Endothelial cell of umbilical vein (primary cell): Measurements from ENCODE around the gene SMC4. TPM values are rescaled to one million over a fixed set of nuclear protein-coding genes. Genes with fewer than 3 reads are reported as not detected.

Experiments
- BruUV-seq: library from RNA; stranded (reverse); fragments of 400-500 nt; replicated peaks from 2 replicates; lab custom pipeline; 2021; lab: Mats Ljungman, UMichigan
- CTCF ChIA-PET: fragments of 300-600, 350-600 bp; sonication (Branson Sonifier 250); formaldehyde crosslinking; loops from one replicate; lab custom pipeline; 2021; ENCODE audit warnings: antibody characterized with exemption, inconsistent platforms; lab: Charles Lee
- POLR2A ChIA-PET: fragments of 300-600, 350-600 bp; sonication (Branson Sonifier 250); formaldehyde crosslinking; loops from one replicate; lab custom pipeline; 2021; ENCODE audit warnings: antibody characterized with exemption, inconsistent platforms; lab: Charles Lee
- DNase-seq: peaks from one replicate; pipeline ENCODE4 v3.0.0-alpha.2; 2011; ENCODE audit warnings: low read depth, low spot score
- FAIRE-seq: peaks from 2 replicates; lab custom pipeline; 2011; peaks lifted over from hg19 to GRCh38; lab: Jason Lieb, UNC
- H2AFZ ChIP-seq: 2 replicates; pipeline ENCODE4 v1.6.0; 2012; ENCODE audit warnings: low read depth, low read length, control low read depth, inconsistent platforms
- H3K27ac ChIP-seq: 2 replicates; pipeline ENCODE4 v1.5.1; 2011; ENCODE audit warnings: low read depth, mild to moderate bottlenecking, control low read depth, low read length, moderate library complexity; ENCODE audit not compliant: insufficient read depth
- H3K27me3 ChIP-seq, 2 experiments: 2 replicates each; pipeline versions ENCODE4 v1.6.0 to v1.6.1; 2011; ENCODE audit warnings: low read length in 2 of 2, mixed read lengths in 1 of 2; ENCODE audit not compliant: control insufficient read depth in 2 of 2, insufficient read depth in 2 of 2
- H3K36me3 ChIP-seq, 2 experiments: 2 replicates in 1 of 2; 3 replicates in 1 of 2; pipeline ENCODE4 v1.5.1; 2011; ENCODE audit warnings: low read length in 2 of 2, mild to moderate bottlenecking in 1 of 2, moderate library complexity in 1 of 2; ENCODE audit not compliant: control insufficient read depth in 2 of 2, insufficient read depth in 2 of 2; ENCODE audit errors: extremely low read depth in 1 of 2
- H3K4me1 ChIP-seq: 3 replicates; pipeline ENCODE4 v1.5.1; 2011; ENCODE audit warnings: mild to moderate bottlenecking, low read length; ENCODE audit not compliant: control insufficient read depth, insufficient read depth; ENCODE audit errors: extremely low read depth
- H3K4me2 ChIP-seq: 2 replicates; pipeline ENCODE4 v1.6.1; 2011; ENCODE audit warnings: low read length, control low read depth, mixed read lengths; ENCODE audit not compliant: insufficient read depth
- H3K4me3 ChIP-seq, 3 experiments: fragments of 200-600 bp in 1 of 3; sonication (generic), shearing (Covaris generic) in 1 of 3; replicated peaks in 1 of 3; 2 replicates each; pipeline ENCODE4 v1.5.1; 2011 to 2016; ENCODE audit warnings: control low read depth in 3 of 3, low read length in 3 of 3, mild to moderate bottlenecking in 2 of 3, inconsistent platforms in 1 of 3, low read depth in 1 of 3, moderate library complexity in 1 of 3; ENCODE audit not compliant: insufficient read depth in 1 of 3
- H3K79me2 ChIP-seq: 2 replicates; pipeline ENCODE4 v1.6.0; 2012; ENCODE audit warnings: low read length, inconsistent platforms; ENCODE audit not compliant: control insufficient read depth, insufficient read depth
- H3K9ac ChIP-seq: replicated peaks from 2 replicates; pipeline ENCODE3; 2011; ENCODE audit warnings: low read length, control low read depth; ENCODE audit not compliant: insufficient read depth; ENCODE audit errors: extremely low read depth
- H3K9me1 ChIP-seq: replicated peaks from 3 replicates; pipeline ENCODE4 v1.6.0; 2011; ENCODE audit warnings: mild to moderate bottlenecking, low read length; ENCODE audit not compliant: control insufficient read depth, insufficient read depth; ENCODE audit errors: extremely low read depth
- H3K9me3 ChIP-seq: replicated peaks from 2 replicates; pipeline ENCODE4 v1.5.1; 2012; ENCODE audit warnings: low read length, inconsistent platforms; ENCODE audit not compliant: control insufficient read depth, insufficient read depth
- H4K20me1 ChIP-seq: replicated peaks from 2 replicates; pipeline ENCODE3; 2011; ENCODE audit warnings: mild to moderate bottlenecking, low read length; ENCODE audit not compliant: control insufficient read depth, insufficient read depth; ENCODE audit errors: extremely low read depth
- EZH2 ChIP-seq: IDR thresholded peaks from 2 replicates; pipeline ENCODE4 v1.6.1; 2012; ENCODE audit warnings: borderline replicate concordance, low read depth, mild to moderate bottlenecking, moderate library complexity, low read length, inconsistent platforms; ENCODE audit not compliant: severe bottlenecking
- FOS ChIP-seq: IDR thresholded peaks from 2 replicates; pipeline ENCODE4 v1.6.1; 2011; ENCODE audit warnings: mild to moderate bottlenecking, low read length, moderate library complexity, borderline replicate concordance; ENCODE audit not compliant: insufficient read depth
- GATA2 ChIP-seq: IDR thresholded peaks from 2 replicates; pipeline ENCODE4 v1.7.0; 2011; ENCODE audit warnings: low read depth, mild to moderate bottlenecking, moderate library complexity, mixed read lengths, low read length; ENCODE audit not compliant: insufficient read length, insufficient read depth
- JUN ChIP-seq: IDR thresholded peaks from 2 replicates; pipeline ENCODE4 v1.6.1; 2011; ENCODE audit warnings: borderline replicate concordance, low read depth; ENCODE audit not compliant: insufficient read length, insufficient read depth
- MYC ChIP-seq: IDR thresholded peaks from one replicate; pipeline ENCODE4 v1.6.1; 2011; ENCODE audit warnings: mild to moderate bottlenecking, low read depth, low read length
- POLR2A ChIP-seq: IDR thresholded peaks from 2 replicates; pipeline ENCODE4 v1.6.1; 2012; ENCODE audit warnings: low read depth, mild to moderate bottlenecking, control low read depth, low read length
- POLR2AphosphoS5 ChIP-seq: IDR thresholded peaks from 2 replicates; pipeline ENCODE4 v1.6.1; 2012; ENCODE audit warnings: low read depth, mild to moderate bottlenecking, control low read depth, low read length, moderate library complexity; ENCODE audit not compliant: insufficient read depth
- dilution Hi-C: fragments of 300-500 bp; cut with MboI; formaldehyde crosslinking; loops from one replicate; pipeline ENCODE4 v1.15.0; 2019; ENCODE audit warnings: low sequenced_read_pairs; ENCODE audit not compliant: extremely low pct_ligation_motif_present
- intact Hi-C: fragments of 100-400 bp; cut with micrococcal nuclease; formaldehyde crosslinking; loops from one replicate; pipeline ENCODE4 v1.10.0; 2022
- polyA plus RNA-seq, 4 experiments: library from polyadenylated mRNA; depleted of rRNA in 3 of 4; stranded (reverse) in 3 of 4; unstranded in 1 of 4; fragments of >200 nt; gene quantifications; 2 replicates each; pipeline versions ENCODE4 v1.2.1 to v1.2.3, GENCODE V29; 2011 to 2012; ENCODE audit warnings: missing spikeins in 1 of 4
- total RNA-seq: library from RNA; stranded (reverse); gene quantifications from 2 replicates; pipeline ENCODE4 v1.2.3, GENCODE V29; 2021
- TF ChIP-seq, protein P1 (sequence below), 2 donors: IDR thresholded peaks; 1 replicate in 1 of 2; 2 replicates in 1 of 2; pipeline ENCODE4 v1.5.1; 2011; ENCODE audit warnings: low read length in 2 of 2, mild to moderate bottlenecking in 2 of 2, moderate library complexity in 2 of 2, control low read depth in 1 of 2, inconsistent platforms in 1 of 2, low read depth in 1 of 2; ENCODE audit not compliant: insufficient read depth in 1 of 2; ENCODE audit errors: extremely low read depth in 1 of 2
- TF ChIP-seq, protein P2 (sequence below): IDR thresholded peaks from 2 replicates; pipeline ENCODE4 v1.6.1; 2011; ENCODE audit not compliant: insufficient read depth, insufficient read length

Gene SMC4
- total and polyA plus RNA-seq, 2 donors (not counting 3 experiments of a cell fraction or from before 2014, with no cell fraction given): 32.1 to 153 TPM

DNA sequence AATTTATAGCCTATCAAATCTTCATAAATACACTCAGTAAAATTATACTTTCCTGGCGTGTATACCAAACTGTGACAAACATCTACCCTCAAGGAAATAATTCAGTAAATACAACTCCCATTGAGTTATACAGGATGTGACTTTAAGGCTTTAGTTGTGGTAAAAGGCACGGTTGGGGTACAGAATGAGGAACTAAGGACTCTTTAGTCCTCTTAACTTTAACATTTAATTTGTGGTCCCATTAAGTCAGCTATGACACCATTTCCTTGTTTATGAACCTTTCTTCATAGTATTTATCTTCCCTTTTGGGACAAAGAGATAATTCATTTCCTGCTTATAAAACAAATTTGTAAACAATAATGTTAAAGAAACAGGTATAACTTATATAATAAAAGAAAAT, 30.6 kb upstream of the SMC4 start:
- POLR2A ChIA-PET: no interaction called here
- Histone ChIP-seq H3K4me1 (no peaks in the 10 kb centered on the region), H3K9ac (no peak overlapping the region), H3K9me1 (no peaks in the 10 kb centered on the region), H3K27ac (no peak overlapping the region), H3K79me2 (no peaks in the 10 kb centered on the region), H3K4me3 (no peak overlapping the region), H4K20me1 (no peaks in the 10 kb centered on the region), H2AFZ (no peak overlapping the region), H3K27me3 (no peaks in the 10 kb centered on the region), H3K36me3 (no peaks in the 10 kb centered on the region), H3K9me3 (no peaks in the 10 kb centered on the region), H3K4me2 (no peak overlapping the region)
- TF ChIP-seq POLR2AphosphoS5: no peak
- TF ChIP-seq JUN: no peak
- no peak for TF ChIP-seq EZH2
- TF ChIP-seq, protein P1, sequence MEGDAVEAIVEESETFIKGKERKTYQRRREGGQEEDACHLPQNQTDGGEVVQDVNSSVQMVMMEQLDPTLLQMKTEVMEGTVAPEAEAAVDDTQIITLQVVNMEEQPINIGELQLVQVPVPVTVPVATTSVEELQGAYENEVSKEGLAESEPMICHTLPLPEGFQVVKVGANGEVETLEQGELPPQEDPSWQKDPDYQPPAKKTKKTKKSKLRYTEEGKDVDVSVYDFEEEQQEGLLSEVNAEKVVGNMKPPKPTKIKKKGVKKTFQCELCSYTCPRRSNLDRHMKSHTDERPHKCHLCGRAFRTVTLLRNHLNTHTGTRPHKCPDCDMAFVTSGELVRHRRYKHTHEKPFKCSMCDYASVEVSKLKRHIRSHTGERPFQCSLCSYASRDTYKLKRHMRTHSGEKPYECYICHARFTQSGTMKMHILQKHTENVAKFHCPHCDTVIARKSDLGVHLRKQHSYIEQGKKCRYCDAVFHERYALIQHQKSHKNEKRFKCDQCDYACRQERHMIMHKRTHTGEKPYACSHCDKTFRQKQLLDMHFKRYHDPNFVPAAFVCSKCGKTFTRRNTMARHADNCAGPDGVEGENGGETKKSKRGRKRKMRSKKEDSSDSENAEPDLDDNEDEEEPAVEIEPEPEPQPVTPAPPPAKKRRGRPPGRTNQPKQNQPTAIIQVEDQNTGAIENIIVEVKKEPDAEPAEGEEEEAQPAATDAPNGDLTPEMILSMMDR (IDR thresholded peaks at IDR 0.05; ENCODE audit: extremely low read depth in 1 of 2, insufficient read depth in 1 of 2, low read depth in 1 of 2, low read length in 2 of 2): no peak
- TF ChIP-seq POLR2A: no peak
- dilution Hi-C loops: no loop called here
- no peak for FAIRE-seq
- BruUV-seq: no TSS peak
- DNase-seq: no peak
- CTCF ChIA-PET: interaction anchor here (1.0 to 1.3 kb wide), 3 partner anchors 12 to 206 kb away, joined by 3 to 4 read pairs (median 3); no protein-coding TSS in a partner anchor
- intact Hi-C loops: no loop called here

DNA sequence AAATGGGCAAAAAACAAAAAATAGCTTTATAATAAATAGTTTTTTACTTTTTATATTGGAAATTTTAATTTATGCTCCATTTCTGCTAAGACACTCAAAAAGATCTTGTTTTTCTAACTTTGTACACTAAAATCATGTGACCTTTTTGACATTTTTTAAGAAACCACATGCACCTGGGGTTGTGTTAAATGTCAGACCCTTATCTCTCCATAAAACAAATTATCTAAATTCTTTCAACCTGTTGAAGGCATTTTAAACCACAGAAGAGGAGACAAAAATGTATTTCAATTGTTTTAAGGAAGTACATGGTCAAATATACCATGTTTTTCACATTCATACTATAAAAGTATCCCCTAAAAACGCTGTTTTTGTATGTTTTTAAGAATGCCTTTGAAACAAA, 29.7 kb upstream of the SMC4 start:
- no peaks in the 10 kb centered on the region for H3K79me2 ChIP-seq
- no peaks in the 10 kb centered on the region for H3K9me3 ChIP-seq
- H3K9me1 ChIP-seq: no peaks in the 10 kb centered on the region
- H3K9ac ChIP-seq: no peak overlapping the region
- CTCF ChIA-PET: interaction anchor here (1.2 to 1.5 kb wide), 4 partner anchors 9 to 13 kb away, joined by 3 to 6 read pairs (median 4); no protein-coding TSS in a partner anchor
- DNase-seq (no peak), FAIRE-seq (no peak)
- no peaks in the 10 kb centered on the region for H3K36me3 ChIP-seq
- H3K4me1 ChIP-seq: no peaks in the 10 kb centered on the region
- dilution Hi-C loops: no loop called here
- intact Hi-C loops: no loop called here
- BruUV-seq: no TSS peak
- POLR2A ChIA-PET: no interaction called here
- H4K20me1 ChIP-seq: no peaks in the 10 kb centered on the region
- H3K27ac ChIP-seq: no peak overlapping the region
- no peak overlapping the region for H2AFZ ChIP-seq
- no peaks in the 10 kb centered on the region for H3K27me3 ChIP-seq
- no peak for TF ChIP-seq FOS
- TF ChIP-seq, protein P2, sequence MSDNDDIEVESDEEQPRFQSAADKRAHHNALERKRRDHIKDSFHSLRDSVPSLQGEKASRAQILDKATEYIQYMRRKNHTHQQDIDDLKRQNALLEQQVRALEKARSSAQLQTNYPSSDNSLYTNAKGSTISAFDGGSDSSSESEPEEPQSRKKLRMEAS: no peak
- TF ChIP-seq GATA2: no peak
- TF ChIP-seq, protein P1 (IDR thresholded peaks at IDR 0.05; ENCODE audit: extremely low read depth in 1 of 2, insufficient read depth in 1 of 2, low read depth in 1 of 2, low read length in 2 of 2): no peak
- no peak for TF ChIP-seq POLR2A
- TF ChIP-seq MYC: no peak
- TF ChIP-seq POLR2AphosphoS5: no peak
- no peak overlapping the region for H3K4me2 ChIP-seq
- H3K4me3 ChIP-seq: no peak overlapping the region
